ENCODE measurements around the gene SLC22A3.

DNA sequence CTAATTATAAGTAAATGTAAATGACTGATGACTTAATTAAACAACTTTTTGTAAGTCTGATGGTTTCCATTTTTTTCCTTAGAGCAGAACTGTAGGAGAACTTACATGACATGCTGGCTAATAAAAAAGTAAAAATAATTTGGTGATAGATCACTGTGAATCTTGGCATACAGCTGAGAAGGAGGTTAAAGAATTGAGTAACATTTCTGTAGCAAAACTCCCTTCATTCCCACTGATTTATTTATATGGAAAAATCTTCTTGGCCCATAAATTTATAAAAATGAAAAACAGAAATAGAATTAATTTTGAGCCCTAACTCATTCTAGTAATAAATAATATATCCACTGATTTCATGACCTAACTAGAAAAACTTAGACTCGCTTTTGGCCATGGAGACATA is 48.1 kb downstream of the SLC22A3 start:
- TF ChIP-seq EZH2 (IDR thresholded peaks at IDR 0.05; ENCODE audit: insufficient read depth, low read length): no peak
- TF ChIP-seq, protein P1, sequence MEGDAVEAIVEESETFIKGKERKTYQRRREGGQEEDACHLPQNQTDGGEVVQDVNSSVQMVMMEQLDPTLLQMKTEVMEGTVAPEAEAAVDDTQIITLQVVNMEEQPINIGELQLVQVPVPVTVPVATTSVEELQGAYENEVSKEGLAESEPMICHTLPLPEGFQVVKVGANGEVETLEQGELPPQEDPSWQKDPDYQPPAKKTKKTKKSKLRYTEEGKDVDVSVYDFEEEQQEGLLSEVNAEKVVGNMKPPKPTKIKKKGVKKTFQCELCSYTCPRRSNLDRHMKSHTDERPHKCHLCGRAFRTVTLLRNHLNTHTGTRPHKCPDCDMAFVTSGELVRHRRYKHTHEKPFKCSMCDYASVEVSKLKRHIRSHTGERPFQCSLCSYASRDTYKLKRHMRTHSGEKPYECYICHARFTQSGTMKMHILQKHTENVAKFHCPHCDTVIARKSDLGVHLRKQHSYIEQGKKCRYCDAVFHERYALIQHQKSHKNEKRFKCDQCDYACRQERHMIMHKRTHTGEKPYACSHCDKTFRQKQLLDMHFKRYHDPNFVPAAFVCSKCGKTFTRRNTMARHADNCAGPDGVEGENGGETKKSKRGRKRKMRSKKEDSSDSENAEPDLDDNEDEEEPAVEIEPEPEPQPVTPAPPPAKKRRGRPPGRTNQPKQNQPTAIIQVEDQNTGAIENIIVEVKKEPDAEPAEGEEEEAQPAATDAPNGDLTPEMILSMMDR (IDR thresholded peaks at IDR 0.05; ENCODE audit: insufficient read depth, low read depth, low read length): no peak
